Activated CD8-positive, alpha-beta memory T cell treated with anti-CD3 and anti-CD28 coated beads for 1 hour (primary cell): ENCODE measurements around the gene PATL1.
"Not testable (repeated sequence)": the region's sequence is repeated elsewhere in the genome, so short reads cannot be mapped to it uniquely, and the experiment has no call there.

Experiments
- DNase-seq, 2 donors: peaks; one replicate each; pipeline ENCODE4 v3.0.0-alpha.2; 2020; ENCODE audit warnings: low read depth in 1 of 2; ENCODE audit errors: extremely low read depth in 1 of 2

The PATL1 gene

DNA sequence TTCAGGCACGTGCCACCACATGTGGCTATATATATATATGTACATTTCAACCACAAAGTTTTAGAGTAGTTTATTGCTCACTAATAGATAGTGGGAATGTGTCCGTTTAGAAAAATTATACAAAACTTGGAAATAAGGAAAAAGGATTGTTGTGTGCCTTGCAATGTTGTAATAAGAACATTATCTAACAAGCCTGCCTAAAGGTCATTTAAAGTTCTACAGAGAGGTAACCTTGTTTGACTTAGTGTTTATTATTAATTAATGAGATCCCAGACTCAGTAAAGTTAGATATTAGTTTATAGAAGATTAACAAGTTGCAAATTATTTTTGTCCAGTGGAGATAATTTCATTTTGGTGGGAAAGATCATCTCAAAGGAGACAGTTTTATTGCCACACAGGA lies 5.5 kb upstream of the PATL1 start:
- no peak for DNase-seq

DNA sequence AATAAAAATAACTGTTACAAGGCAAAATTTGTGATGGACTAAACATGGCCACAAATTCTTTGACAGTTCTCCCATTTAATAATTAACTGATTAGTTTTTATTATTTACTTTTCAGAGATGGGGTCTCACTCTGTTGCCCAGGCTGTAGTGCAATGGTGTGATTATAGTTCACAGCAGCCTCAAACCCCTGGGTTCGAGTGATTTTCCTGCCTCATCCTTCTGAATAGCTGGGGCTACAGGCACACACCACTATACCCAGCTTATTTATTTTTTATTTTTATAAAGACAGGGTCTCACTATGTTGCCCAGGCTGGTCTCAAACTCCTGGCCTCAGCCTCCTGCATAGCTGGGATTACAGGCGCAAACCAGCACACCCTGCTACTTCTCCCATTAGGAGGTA lies 4.5 kb upstream of the PATL1 start:
- DNase-seq = no peak

DNA sequence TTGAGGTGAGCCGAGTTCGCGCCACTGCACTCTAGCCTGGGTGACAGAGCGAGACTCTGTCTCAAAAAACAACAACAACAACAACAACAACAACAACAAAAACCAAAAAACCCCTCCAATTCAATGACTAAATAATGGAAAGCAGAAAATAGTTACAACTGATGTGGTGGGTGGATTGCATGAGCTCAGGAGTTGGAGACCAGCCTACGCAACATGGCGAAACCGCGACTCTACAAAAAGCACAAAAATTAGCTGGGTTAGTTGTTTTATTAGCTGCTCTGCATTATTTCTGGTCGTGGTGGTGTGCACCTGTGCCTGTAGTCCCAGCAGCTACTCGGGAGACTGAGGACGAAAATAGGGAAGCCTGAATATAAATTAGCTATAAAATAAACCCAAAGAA lies 2.6 kb upstream of the PATL1 start:
- DNase-seq = no peak

DNA sequence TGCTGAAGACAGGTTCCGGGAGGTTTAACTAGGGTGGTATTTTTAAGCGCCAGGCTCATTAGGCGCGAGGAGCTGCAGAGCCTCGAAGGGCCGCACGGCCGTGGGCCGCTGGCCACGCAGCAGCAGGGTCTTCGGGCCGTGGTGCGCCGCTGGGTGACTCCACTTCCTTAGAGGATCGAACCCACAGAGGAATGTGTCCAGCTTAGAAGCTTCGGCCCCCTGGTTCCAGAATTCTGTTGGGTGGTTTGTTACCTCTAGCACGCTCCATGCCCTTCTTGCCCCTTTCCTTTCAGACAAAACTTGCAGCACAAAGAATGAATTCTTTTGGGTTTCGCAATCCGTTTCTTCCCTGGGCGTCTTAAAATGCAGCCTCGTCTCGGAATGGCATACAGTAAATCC lies 773 bp upstream of the PATL1 start:
- DNase-seq = no peak

DNA sequence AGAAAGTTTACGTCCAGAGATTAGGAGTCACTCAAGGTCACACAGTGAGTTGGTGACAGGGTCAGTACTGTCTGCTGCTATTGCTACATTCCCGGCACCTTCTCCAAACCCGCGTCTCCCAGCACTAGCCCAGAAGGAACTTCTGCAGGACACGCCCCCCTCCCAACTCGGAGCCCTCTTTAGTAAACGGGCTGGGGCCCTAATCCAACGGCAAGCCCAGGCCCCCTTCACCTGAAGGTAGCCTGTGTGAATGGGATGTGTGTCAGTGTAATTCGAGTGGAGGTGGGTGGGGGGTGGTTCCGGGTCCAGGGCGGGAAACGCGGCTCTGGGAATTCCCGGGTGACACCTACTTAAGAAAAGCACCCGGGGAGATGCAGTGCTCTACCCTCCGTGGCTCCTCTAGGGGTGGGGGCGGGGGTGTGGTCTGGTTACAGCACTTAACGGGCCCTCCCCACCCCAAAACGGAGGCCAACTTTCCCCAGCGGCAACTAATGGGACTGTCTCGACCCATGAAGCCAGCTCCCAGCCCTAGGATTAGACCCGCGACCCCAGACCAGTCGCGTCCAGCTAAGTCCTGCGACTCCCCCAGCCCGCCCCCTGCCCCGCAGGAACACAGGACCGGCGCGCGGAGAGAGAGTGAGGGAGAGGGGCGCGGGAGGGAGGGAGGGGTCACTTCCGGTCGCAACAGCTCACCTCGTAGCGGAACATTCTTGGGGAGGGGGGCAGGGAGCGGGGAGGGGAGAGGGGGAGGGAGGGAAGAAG lies 468 bp downstream of the PATL1 start:
- peak in 1 of 2 donors; percentile 37 for DNase-seq

DNA sequence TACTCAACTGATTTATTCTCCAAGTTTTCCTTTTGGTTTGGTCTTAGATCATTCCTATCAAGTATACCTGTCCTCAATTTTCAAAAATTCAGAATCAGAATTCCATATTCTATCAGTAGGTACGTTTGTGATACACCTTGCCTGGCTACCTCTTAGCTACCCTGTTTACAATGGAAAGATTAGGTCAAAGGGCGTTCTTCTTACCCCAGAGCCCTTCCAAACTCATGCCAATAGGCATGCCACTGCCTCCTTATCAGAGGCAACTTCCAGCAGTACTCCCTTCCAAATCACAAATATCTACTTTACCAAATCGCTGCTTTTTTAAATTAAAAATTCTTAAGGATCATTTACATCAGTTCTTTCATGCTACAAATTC lies 1.0 kb downstream of the PATL1 start:
- no peak for DNase-seq

DNA sequence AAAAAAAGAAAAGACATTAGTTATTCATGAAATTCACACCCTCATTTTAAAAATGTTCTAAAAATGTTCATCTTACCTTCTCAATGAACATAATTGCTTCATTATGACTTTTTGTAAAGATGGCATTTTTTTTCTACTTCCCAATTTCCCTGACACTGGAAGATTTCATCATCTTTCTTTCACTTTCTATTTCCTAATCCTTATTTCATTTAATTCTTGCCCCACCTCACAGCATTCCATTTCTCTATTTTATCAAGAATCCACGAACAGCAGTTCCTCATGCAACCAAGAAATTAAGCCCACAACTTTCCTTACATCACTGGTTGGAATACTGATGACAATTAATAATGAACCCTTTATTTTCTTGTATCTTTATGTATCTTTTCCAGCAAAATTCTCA lies 1.9 kb downstream of the PATL1 start:
- no peak for DNase-seq

DNA sequence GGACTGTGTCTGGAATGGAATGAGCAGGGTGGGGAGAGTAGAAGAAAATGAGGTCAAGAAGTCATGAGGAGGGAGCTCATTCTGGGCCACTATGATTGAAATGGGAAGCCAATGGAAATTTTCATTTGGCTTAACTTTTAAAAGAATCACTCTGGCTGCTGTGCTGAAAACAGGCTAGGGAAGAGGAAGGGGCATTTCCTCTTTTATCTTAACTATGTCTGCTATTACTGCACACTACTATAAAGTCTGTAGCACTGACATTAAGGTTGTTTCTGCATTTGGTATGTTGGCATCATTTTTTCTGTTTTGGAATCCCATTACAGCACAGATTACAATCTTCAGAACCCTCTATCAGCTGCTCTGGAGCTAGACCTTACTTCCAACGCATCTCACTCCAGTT lies 8.2 kb downstream of the PATL1 start:
- no peak for DNase-seq

DNA sequence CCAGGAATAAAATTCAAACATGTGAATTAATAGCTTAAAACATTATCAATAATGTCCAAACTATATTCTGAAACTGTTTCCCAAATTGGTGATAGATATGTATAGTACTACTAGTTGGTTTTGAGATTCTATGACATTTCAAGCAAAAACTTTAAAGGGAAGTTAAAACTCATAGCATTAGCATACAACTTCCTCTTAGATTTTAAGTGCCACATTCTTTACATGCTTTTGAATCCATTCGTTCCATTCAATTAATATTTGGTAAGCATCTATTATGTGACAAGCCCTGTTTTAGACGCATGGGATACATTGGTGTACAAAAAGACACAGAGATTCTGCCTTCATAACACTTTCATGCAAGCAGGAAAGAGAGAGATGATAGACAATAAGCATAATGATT lies 8.9 kb downstream of the PATL1 start:
- no peak for DNase-seq

DNA sequence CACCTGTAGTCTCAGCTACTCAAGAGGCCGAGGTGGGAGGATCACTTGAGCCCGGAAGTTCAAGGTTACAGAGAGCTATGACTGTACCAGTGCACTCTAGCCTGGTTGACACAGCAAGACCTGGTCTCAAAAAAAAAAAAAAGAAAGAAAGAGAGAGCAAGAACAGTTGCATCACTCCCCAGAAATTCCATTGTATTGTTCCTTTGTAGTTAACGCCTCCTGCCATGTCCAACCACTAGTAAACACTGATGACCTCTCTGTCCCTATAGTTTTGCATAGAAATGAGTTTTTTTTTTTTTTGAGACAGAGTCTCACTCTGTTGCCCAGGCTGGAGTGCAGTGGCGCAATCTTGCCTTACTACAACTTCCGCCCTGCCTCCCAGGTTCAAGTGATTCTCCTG lies 10.8 kb downstream of the PATL1 start:
- no peak for DNase-seq

DNA sequence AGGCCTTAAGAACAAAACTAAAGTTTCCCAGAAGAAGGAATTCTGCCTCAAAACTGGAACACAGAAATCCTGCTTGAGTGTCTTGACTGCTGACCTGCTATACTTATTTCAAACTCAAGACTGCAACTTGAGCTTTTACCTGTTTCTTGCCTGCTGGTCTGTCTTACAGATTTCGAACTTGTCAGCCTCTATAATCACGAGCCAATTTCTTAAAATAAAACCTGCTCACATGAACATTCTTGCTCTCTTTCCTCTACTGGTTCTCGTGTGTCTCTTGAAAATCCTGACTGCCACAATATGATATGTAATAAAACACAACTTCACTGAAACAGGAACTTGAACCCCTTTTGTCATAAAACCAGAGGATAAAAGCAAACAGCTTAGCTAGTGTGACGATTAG lies 13.9 kb downstream of the PATL1 start:
- DNase-seq = no peak

DNA sequence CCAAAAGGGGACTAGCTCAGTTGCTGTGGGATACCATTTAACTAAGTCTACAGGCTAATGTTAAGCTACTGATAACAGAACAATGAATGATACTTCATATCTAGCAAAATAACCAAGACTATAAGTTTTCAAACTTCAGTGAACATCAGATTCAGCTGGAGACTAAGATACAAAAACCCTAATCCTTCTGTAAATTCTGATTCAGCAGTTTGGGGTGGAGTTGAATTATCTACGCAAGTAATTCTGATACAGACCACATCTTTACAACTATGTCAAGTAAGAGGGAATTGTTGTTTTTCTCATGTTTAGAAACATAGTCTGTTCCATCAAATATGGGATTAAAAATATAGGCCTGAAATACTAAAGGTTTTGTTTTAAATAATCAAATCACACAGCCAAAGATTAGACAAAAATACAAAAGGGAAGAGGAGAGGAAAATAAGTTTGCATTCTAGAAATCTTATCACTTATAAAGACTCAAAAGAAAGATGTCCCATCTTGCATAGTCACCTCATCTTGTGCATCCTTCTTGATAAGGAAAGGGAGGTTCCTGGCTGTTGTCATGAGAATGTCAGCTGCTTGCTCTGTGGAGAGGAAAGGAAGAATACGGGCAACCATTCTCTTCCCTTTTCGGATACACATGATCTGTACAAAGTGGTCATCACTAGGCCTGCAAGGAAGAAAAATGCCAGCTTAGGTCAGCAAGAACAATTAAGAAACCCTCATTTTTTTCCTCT lies 21.4 kb downstream of the PATL1 start:
- no peak for DNase-seq

DNA sequence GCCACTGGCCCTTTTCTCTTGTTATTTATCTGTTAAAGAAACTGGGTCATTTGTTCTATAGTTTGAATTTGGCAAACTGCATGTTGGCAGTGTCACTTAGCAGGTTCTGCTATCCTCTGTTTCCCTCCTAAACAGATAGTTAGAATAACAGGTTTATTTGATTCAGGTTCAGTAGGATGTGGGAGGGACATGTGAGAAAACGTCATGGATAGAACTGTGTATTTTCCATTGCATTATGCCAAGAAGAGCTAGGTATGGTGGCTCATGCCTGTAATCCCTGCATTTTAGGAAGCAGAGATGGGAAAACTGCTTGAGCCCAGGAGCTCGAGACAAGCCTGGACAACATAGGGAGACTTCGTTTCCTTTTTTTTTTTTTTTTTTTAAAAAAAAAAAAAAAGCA lies 24.3 kb downstream of the PATL1 start:
- no peak for DNase-seq

DNA sequence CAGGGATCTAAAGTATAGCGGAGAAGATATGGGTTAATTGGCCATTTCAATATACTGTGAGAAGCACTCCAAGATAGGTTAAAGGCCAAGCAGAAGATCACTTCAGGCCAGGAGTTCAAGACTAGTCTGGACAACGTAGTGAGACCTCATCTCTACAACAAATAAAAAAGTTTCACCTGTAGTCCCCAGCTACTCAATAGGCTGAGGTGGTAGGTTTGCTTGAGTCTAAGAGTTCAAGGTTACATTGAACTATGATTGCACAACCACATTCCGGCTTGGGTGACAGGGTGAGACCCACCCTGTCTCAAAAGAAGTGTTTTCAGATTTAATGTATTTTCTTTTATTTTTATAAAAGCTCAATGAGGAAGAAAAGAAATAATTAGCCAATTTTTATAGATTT lies 25.4 kb downstream of the PATL1 start:
- DNase-seq = no peak

DNA sequence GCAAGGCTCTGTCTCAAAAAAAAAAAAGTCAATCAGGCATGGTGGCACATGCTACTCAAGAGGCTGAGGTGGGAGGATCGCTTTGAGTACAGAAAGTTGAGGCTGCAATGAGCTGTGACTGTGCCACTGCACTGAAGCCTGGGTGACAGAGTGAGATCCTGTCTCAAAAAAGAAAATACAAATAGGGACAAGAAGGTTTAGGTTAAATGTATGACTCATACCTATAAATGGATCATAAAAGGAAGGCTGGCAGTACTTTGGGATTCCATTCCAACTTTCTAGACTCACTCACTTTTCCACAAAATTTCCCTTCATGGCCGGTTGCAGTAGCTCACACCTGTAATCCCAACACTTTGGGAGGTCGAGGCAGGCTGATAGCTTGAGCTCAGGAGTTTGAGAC lies 27.7 kb downstream of the PATL1 start:
- no peak for DNase-seq

DNA sequence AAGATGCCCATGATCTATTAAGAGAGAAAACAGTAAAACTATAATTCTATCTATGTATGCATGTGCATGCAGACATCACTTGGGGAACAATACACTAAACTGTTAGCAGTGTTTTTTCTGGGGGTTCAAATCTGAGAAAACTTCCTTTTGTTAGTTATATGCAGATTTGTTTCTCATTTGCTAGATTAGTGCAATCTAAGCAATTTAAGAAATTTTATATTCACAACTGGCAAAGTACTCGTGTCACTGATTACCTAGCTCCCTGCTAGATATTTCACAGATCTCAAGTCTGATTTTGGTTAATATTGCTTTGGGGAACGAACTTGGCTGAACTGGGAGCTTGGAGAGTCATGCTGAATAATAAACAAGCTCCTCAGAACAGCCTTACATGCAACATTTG lies 38.3 kb downstream of the PATL1 start:
- no peak for DNase-seq

DNA sequence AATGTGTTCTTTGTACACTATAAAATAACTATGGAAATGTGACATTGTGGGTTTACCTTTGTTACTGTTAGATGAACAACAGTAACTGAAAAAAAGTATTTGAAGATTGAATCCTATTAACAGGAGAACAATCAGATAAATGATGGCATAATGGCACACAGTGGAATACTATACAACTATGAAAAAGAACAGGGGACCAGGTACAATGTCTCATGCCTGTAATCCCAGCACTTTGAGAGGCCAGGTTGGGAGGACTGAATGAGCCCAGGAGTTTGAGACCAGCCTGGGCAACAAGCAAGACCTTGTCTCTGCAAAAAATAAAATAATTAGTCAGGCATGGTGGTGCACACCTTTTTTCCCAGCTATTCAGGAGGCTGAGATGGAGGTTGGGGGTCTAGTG lies 38.8 kb downstream of the PATL1 start:
- DNase-seq = no peak

DNA sequence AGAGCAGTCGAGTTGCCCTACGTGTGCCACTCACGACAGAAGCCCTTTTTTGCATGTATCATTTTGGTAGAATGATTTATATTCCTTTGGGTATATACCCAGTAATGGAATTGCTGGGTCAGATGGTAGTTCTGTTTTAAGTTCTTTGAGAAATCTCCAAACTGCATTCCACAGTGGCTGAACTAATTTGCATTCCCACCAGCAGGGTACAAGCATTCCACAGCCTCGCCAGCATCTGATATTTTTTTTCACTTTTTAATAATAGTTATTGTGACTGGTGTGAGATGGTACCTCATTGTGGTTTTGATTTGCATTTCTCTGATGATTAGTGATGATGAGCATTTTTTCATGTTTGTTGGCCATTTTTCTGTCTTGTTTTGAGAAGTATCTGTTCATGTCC lies 41.9 kb downstream of the PATL1 start:
- not testable (repeated sequence) for DNase-seq

DNA sequence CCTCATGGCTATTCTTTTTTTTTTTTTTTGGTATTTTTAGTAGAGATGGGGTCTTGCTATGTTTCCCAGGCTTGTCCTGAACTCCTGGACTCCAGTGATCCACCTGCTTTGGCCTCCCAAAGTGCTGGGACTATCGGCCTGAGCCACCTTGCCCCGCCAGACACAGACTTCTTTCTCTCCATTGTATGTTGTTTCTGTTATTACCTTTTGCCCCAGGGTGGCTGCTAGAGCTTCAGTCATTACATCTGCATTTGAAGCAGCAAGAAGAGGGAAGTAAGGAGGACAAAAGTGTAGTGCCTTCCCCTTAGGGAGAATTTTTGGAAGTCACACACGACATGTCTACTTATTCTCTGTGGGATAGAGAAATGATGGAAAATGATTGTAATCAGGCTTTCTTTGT lies 43.1 kb downstream of the PATL1 start:
- DNase-seq = no peak

DNA sequence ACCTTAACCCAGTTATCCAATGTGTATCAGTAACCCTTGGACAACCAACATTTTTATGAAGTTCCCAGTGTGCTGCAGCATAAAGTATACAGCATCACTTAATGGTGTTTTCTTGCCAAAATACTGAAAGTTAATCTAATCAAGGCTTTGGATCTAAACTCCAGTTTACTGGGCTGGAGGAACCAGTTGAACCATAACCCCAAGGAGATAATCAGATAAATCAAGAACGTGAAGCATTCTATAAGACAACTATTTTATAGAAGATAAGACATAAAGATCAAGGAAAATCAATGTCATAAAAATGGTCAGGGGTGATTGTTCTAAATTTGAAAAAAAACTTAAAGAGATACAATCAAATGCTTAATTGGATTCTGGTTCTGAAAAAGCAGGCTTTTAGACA lies 51.0 kb downstream of the PATL1 start:
- DNase-seq = no peak

DNA sequence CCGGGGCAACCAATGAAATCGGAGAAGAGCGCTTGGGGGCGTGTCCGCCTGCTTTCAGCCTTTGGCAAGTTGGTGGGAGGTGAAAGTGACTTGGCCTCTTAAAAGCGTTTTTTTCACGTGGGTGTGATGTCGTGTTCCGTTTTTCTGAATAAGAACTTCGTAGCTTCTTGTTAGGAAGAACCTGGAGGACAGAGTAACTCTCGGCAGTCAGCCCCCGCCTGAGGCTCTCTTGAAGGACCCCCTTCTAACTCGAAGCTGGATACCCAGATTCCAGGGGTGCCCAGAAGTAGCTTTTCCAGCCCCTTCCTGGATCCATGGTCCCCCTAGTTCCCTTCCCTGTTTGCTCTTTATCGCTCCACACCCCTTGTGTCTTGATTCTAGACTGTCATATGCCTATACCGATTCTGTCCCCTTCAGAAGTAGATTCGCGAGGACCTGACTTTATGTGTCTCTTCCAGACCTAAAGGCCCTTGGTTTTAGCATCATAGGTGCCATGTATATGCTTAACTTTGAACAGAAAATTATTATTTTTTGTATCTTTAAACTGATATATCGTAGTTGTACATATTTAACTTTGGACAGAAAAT lies 52.3 kb downstream of the PATL1 start:
- DNase-seq = no peak

DNA sequence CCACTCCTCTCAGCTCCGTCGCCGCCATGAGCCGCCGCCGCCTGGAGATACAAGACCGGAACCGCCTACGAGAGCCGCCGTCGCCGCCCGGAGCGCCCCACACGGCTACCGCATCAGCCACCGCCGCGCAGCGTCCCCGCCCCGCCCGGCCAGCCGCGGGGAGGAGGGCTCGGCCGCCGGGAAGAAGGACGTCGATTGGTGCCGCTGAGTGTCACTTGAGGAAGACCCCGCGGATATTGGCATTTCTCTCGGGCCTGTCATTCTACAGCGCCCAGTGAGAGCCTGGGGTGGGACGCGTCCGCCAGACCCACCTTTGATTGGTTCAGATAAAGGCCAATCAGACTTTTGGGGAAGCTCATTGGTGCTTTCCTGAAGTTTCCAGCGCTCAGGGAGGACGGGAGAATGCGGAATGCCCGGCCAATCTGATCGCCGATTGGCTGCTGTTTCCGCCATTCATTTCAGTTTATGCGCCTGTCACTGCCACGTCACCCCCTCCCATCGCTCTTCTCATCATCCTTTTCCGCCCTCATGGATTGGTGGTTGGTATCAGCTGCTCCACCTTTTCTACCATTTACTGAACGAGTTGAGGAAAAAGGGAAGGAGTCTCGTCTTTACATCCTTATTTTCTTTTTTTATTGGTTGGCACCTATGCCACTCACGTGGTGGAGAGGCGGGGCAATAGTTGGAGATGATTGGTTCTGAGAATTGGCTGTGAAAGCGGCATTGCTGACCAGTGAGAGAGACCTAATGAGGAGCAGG lies 53.0 kb downstream of the PATL1 start, which contains the start of gene OSBP:
TSS of gene OSBP (minus strand) at position 138 of the 759 bp plus-strand sequence. CDS start at position 28, 110 bp downstream.
- DNase-seq = peak; percentile 88 to 96
